A549 (cell line): Measurements from ENCODE around the gene CLCA4.

Source experiments
- TF ChIP-seq, protein P1 (sequence below): fragments of >200 bp; sonication (Bioruptor Twin); formaldehyde crosslinking; IDR thresholded peaks from 3 replicates; pipeline ENCODE4 v1.5.1; 2016
- TF ChIP-seq, protein P2 (sequence below): IDR thresholded peaks from 2 replicates; pipeline ENCODE4 v1.6.1; 2012

- TF ChIP-seq, protein P1, sequence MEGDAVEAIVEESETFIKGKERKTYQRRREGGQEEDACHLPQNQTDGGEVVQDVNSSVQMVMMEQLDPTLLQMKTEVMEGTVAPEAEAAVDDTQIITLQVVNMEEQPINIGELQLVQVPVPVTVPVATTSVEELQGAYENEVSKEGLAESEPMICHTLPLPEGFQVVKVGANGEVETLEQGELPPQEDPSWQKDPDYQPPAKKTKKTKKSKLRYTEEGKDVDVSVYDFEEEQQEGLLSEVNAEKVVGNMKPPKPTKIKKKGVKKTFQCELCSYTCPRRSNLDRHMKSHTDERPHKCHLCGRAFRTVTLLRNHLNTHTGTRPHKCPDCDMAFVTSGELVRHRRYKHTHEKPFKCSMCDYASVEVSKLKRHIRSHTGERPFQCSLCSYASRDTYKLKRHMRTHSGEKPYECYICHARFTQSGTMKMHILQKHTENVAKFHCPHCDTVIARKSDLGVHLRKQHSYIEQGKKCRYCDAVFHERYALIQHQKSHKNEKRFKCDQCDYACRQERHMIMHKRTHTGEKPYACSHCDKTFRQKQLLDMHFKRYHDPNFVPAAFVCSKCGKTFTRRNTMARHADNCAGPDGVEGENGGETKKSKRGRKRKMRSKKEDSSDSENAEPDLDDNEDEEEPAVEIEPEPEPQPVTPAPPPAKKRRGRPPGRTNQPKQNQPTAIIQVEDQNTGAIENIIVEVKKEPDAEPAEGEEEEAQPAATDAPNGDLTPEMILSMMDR, result no peak
- TF ChIP-seq, protein P2, sequence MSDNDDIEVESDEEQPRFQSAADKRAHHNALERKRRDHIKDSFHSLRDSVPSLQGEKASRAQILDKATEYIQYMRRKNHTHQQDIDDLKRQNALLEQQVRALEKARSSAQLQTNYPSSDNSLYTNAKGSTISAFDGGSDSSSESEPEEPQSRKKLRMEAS, result no peak
Measured at GRCh38 chr1:86567341-86567740, 20.5 kb downstream of the CLCA4 start.
